Peyer's patch (tissue), 4 donors: ENCODE data around the gene PRAMEF10.
"Not testable (repeated sequence)": the region's sequence is repeated elsewhere in the genome, so short reads cannot be mapped to it uniquely, and the experiment has no call there.

Source experiments
- POLR2A ChIP-seq, 2 donors: fragments of 450-650 bp; IDR thresholded peaks; one replicate each; pipeline ENCODE4 v1.5.1; 2017; ENCODE audit warnings: antibody characterized with exemption in 2 of 2, mild to moderate bottlenecking in 2 of 2, moderate library complexity in 2 of 2
- TF ChIP-seq, protein P1 (sequence below), 6 experiments: fragments of 450-650 bp in 4 of 6; fragments of 200-600 bp in 2 of 6; sonication (generic) in 1 of 6; IDR thresholded peaks; one replicate each; pipeline ENCODE4 v1.5.1; 2017 to 2019; ENCODE audit warnings: antibody characterized with exemption in 6 of 6, mild to moderate bottlenecking in 3 of 6, moderate library complexity in 1 of 6

DNA sequence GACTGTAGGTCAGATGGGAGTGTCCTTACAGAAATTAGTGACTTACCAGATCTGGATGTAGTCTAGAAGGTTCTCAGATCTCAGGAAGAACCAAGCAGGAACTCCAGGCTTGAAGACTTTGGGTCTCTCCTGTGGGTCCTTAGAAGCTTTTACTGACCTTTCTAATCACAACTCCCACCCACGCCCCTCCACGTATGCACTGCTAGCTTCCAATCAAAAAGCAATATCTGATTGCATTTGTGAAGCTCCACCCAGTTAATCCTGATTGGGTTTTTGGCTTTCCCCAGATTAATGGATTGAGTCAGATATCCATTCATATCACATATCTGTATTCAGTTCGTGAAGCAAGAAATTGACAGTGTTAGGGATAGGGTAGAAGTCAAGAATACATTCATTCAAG is 12.0 kb downstream of the PRAMEF10 start, which contains the start of gene PRAMEF4:
- TF ChIP-seq, protein P1, sequence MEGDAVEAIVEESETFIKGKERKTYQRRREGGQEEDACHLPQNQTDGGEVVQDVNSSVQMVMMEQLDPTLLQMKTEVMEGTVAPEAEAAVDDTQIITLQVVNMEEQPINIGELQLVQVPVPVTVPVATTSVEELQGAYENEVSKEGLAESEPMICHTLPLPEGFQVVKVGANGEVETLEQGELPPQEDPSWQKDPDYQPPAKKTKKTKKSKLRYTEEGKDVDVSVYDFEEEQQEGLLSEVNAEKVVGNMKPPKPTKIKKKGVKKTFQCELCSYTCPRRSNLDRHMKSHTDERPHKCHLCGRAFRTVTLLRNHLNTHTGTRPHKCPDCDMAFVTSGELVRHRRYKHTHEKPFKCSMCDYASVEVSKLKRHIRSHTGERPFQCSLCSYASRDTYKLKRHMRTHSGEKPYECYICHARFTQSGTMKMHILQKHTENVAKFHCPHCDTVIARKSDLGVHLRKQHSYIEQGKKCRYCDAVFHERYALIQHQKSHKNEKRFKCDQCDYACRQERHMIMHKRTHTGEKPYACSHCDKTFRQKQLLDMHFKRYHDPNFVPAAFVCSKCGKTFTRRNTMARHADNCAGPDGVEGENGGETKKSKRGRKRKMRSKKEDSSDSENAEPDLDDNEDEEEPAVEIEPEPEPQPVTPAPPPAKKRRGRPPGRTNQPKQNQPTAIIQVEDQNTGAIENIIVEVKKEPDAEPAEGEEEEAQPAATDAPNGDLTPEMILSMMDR (IDR thresholded peaks at IDR 0.05) = not testable (repeated sequence)
- not testable (repeated sequence) for TF ChIP-seq POLR2A (IDR thresholded peaks at IDR 0.05)
